Cardiac fibroblast (primary cell): ENCODE data around the gene SLC17A2.

Source experiments
- DNase-seq, 2 donors: peaks; one replicate each; pipeline versions ENCODE4 v3.0.0 to v3.0.0-alpha.2; 2010; ENCODE audit warnings: low read depth in 2 of 2
- H3K4me3 ChIP-seq, 2 donors: replicated peaks in 1 of 2; 1 replicate in 1 of 2; 2 replicates in 1 of 2; pipeline ENCODE4 v1.5.1; 2011; ENCODE audit warnings: low read depth in 2 of 2, low read length in 2 of 2, mild to moderate bottlenecking in 2 of 2, moderate library complexity in 1 of 2
- TF ChIP-seq, protein P1 (sequence below): IDR thresholded peaks from one replicate; pipeline ENCODE4 v1.5.1; 2011; ENCODE audit warnings: low read depth, mild to moderate bottlenecking, low read length, inconsistent platforms

The SLC17A2 gene

DNA sequence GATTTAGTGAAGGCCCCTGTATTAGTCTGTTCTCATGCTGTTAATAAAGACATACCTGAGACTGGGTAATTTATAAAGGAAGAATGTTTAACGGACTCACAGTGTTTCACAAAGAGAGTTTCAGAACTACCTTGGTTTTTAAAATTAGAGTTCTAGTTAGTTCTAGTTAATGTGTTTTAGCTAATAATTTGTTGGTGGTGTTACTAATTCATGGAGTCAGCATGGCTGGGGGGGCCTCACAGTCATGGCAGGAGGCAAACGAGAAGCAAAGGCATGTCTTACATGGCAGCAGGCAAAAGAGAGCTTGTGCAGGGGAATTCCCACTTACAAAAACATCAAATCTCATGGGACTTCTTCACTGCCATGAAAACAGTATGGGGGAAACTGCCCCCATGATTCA, 44.4 kb downstream of the SLC17A2 start:
- TF ChIP-seq, protein P1, sequence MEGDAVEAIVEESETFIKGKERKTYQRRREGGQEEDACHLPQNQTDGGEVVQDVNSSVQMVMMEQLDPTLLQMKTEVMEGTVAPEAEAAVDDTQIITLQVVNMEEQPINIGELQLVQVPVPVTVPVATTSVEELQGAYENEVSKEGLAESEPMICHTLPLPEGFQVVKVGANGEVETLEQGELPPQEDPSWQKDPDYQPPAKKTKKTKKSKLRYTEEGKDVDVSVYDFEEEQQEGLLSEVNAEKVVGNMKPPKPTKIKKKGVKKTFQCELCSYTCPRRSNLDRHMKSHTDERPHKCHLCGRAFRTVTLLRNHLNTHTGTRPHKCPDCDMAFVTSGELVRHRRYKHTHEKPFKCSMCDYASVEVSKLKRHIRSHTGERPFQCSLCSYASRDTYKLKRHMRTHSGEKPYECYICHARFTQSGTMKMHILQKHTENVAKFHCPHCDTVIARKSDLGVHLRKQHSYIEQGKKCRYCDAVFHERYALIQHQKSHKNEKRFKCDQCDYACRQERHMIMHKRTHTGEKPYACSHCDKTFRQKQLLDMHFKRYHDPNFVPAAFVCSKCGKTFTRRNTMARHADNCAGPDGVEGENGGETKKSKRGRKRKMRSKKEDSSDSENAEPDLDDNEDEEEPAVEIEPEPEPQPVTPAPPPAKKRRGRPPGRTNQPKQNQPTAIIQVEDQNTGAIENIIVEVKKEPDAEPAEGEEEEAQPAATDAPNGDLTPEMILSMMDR, result no peak
- no peak for DNase-seq
- H3K4me3 ChIP-seq, result no peak overlapping the region

DNA sequence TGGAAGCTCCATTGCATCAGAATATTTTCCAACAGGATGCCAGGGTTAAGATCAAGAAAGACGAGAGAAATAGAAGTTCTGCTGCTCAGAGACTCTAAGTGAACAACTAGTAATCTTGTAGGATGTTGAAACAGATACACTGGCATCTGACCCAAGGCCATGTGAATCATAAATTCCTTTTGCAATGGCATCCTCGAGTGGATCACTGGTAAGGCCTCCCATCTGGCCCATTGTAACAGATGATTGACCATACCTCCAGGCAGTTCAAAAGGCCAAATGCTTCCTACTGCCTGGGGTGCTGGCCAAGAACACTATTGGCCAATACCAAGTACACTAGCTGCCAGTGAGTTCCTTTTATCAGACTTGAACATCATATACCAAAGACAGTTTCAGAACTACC, 46.5 kb downstream of the SLC17A2 start:
- TF ChIP-seq, protein P1, result no peak
- DNase-seq, result peak; percentile 83 to 89
- H3K4me3 ChIP-seq, result no peak overlapping the region

DNA sequence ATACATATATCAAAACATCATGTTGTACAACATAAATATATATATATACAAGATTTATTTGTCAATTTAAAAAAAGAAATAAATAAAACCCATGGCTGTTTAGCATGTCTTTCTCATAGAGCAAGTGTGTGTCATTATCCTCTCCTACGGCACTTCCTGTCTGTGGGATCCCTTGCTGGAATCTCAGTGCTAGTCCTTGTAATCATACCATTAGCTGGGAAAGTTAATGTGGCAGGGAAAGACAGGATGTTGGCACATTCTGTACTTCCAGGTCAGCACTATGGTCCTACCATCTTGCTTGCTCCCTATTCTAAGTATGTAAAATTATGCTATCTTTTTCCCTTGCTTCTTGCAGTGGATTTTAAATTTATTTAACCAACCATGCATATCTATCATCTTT, 47.0 kb downstream of the SLC17A2 start:
- DNase-seq, result peak; percentile 40 to 45
- H3K4me3 ChIP-seq, result no peak overlapping the region

DNA sequence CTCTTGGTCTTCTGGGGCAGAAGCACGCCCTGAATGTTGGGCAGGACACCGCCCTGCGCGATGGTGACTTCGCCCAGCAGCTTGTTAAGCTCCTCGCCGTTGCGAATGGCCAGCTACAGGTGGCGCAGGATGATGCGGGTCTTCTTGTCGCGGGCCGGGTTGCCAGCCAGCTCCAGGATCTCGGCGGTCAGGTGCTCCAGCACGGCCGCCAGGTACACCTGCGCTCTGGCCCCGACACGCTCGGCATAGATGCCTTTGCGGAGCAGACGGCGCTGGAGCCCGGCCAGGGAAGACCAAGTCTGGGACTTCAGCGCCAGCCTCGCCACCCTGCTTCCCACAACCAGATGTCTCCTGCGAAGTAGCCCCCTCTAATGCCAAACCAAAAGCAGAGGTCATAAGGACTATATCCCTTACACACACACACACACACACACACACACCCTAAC, 48.4 kb downstream of the SLC17A2 start:
- TF ChIP-seq, protein P1, result no peak
- DNase-seq, result no peak
- H3K4me3 ChIP-seq, result no peak overlapping the region

More for the DNA sequence above, 47.0 kb downstream of the SLC17A2 start:
- TF ChIP-seq, protein P1, result no peak

DNA sequence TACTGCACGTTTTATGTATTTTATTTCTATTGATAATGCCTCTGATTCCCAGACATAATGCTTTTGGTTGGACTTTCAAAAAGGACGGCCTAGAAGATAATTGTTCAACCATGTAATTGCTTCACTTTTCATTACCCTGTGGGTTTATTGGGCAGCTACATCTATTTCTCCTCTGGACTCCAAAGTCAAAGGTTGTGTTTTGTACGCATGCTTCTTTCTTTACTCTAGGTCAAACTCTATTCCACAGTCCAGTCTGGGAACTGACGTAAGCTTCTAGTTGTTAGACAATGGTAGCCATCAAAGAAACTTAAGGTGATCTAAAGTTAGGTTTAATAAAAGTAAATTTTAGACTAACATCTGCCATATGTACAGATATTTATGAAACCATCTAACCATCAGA, 49.9 kb downstream of the SLC17A2 start:
- no peak for DNase-seq
- H3K4me3 ChIP-seq, result no peak overlapping the region
- TF ChIP-seq, protein P1, result no peak

DNA sequence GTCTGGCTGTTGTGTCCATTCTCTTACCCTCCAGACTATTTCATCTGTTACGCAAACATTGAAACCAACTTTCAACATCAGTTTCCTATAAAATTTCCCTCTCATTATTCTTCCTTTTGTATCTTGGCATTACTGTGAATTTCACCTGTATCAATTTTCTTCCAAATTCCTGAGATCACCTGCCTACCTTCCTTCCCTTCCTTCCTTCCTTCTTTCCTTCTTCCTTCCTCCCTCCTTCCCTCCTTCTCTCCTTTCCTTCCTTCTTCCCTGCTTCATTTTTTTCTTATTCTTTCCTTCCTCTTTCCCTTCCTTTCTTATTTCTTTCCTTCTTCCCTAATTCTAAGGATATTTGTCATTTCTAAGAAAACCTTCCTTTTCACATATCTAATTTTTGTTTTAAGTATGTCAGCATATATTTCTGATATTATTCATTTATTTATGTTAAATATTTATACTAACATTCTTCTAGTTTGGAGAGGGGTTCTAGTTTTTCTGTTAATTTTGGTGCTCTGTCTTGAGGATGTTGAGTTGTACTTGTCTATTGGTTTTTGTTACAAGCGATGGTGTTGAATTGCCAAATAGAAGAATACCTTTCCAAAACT, 51.7 kb downstream of the SLC17A2 start:
- DNase-seq, result no peak
- TF ChIP-seq, protein P1, result no peak
- H3K4me3 ChIP-seq, result no peak overlapping the region
